ENCODE data around the gene CNTNAP2.

The CNTNAP2 gene

DNA sequence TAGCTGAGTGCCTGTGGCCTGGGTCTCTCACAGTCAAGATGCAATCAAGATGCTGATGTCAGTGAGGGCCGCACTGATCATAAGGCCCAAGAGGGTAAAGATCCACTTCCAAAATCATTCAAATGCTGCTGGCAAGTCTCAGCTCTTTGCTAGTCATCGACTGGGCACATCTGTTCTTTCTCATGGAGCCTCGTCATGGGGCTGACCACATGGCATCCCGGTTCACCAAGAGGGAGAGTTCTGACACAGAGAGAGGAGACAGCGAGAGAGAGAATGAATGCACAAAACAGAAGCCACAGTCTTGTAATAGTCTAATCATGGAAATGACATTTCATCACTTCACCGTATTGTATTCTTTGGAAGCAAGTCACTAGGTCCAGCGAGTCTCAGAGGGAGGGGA is 1406.5 kb downstream of the CNTNAP2 start:
- Histone ChIP-seq H3K4me2 (no peak overlapping the region), H3K36me3 (ENCODE audit: insufficient read depth) (no peaks in the 10 kb centered on the region), H3K79me2 (ENCODE audit: insufficient read depth, low read depth) (no peaks in the 10 kb centered on the region), H4K20me1 (ENCODE audit: insufficient read depth) (no peaks in the 10 kb centered on the region), H3K9ac (no peak overlapping the region), H3K27me3 (ENCODE audit: insufficient read depth, low read depth) (no peaks in the 10 kb centered on the region), H2AFZ (ENCODE audit: low read depth) (no peak overlapping the region), H3K4me3 (IDR thresholded peaks at IDR 0.05; ENCODE audit: insufficient read depth, low read depth, low read length) (no peak overlapping the region), H3K27ac (no peak overlapping the region), H3K4me1 (ENCODE audit: low read depth, poor library complexity, severe bottlenecking) (no peaks in the 10 kb centered on the region)
- no peak for TF ChIP-seq CTCF (conservative IDR thresholded peaks at IDR 0.05; ENCODE audit: low read depth, low read length)

GRCh38 chr7:147524726-147525250 is 1408.2 kb downstream of the CNTNAP2 start:
- Histone ChIP-seq H3K9ac (no peak overlapping the region), H3K36me3 (ENCODE audit: insufficient read depth) (no peaks in the 10 kb centered on the region), H2AFZ (ENCODE audit: low read depth) (no peak overlapping the region), H3K4me1 (ENCODE audit: low read depth, poor library complexity, severe bottlenecking) (no peaks in the 10 kb centered on the region), H3K4me3 (IDR thresholded peaks at IDR 0.05; ENCODE audit: insufficient read depth, low read depth, low read length) (no peak overlapping the region), H3K27me3 (ENCODE audit: insufficient read depth, low read depth) (no peaks in the 10 kb centered on the region), H3K4me2 (no peak overlapping the region), H3K79me2 (ENCODE audit: insufficient read depth, low read depth) (no peaks in the 10 kb centered on the region), H4K20me1 (ENCODE audit: insufficient read depth) (no peaks in the 10 kb centered on the region), H3K27ac (no peak overlapping the region)
- TF ChIP-seq CTCF (conservative IDR thresholded peaks at IDR 0.05; ENCODE audit: low read depth, low read length): no peak

- Histone ChIP-seq H2AFZ (ENCODE audit: low read depth) (no peak overlapping the region), H3K4me2 (no peak overlapping the region), H3K9ac (no peak overlapping the region), H3K36me3 (ENCODE audit: insufficient read depth) (no peaks in the 10 kb centered on the region), H3K27ac (no peak overlapping the region), H3K4me3 (IDR thresholded peaks at IDR 0.05; ENCODE audit: insufficient read depth, low read depth, low read length) (no peak overlapping the region), H3K79me2 (ENCODE audit: insufficient read depth, low read depth) (no peaks in the 10 kb centered on the region), H3K27me3 (ENCODE audit: insufficient read depth, low read depth) (no peaks in the 10 kb centered on the region), H3K4me1 (ENCODE audit: low read depth, poor library complexity, severe bottlenecking) (no peaks in the 10 kb centered on the region), H4K20me1 (ENCODE audit: insufficient read depth) (no peaks in the 10 kb centered on the region)
- no peak for TF ChIP-seq CTCF (conservative IDR thresholded peaks at IDR 0.05; ENCODE audit: low read depth, low read length)
Observed at GRCh38 chr7:147525325-147525724, 1408.7 kb downstream of the CNTNAP2 start.

GRCh38 chr7:147535701-147536111 is 1419.1 kb downstream of the CNTNAP2 start:
- no peaks in the 10 kb centered on the region for H4K20me1 ChIP-seq (ENCODE audit: insufficient read depth)
- H3K9ac ChIP-seq: no peak overlapping the region
- no peak overlapping the region for H2AFZ ChIP-seq (ENCODE audit: low read depth)
- no peaks in the 10 kb centered on the region for H3K4me1 ChIP-seq (ENCODE audit: low read depth, poor library complexity, severe bottlenecking)
- no peaks in the 10 kb centered on the region for H3K79me2 ChIP-seq (ENCODE audit: insufficient read depth, low read depth)
- H3K4me3 ChIP-seq (IDR thresholded peaks at IDR 0.05; ENCODE audit: insufficient read depth, low read depth, low read length): no peak overlapping the region
- no peaks in the 10 kb centered on the region for H3K36me3 ChIP-seq (ENCODE audit: insufficient read depth)
- no peak for TF ChIP-seq CTCF (conservative IDR thresholded peaks at IDR 0.05; ENCODE audit: low read depth, low read length)
- no peak overlapping the region for H3K27ac ChIP-seq
- no peak overlapping the region for H3K4me2 ChIP-seq
- no peaks in the 10 kb centered on the region for H3K27me3 ChIP-seq (ENCODE audit: insufficient read depth, low read depth)

Data from KMS-11 (cell line).